AG09319 (cell line): ENCODE data around the gene NEUROD2.

ENCODE experiments used
- DNase-seq: peaks from one replicate; pipeline ENCODE4 v3.0.0-alpha.2; 2010; ENCODE audit warnings: low read depth; ENCODE audit errors: extremely low read depth
- CTCF ChIP-seq: IDR thresholded peaks from 2 replicates; pipeline ENCODE4 v1.5.1; 2011; ENCODE audit warnings: low read depth, mild to moderate bottlenecking, inconsistent platforms, low read length, moderate library complexity

NEUROD2 gene

GRCh38 chr17:39607851-39608130 is at the start of gene NEUROD2:
TSS of gene NEUROD2 (minus strand) at chr17:39607920. CDS start at chr17:39606599, 1,321 bp downstream.
- no peak for DNase-seq
- TF ChIP-seq CTCF: no peak

GRCh38 chr17:39655105-39655504 is 47.4 kb upstream of the NEUROD2 start:
- DNase-seq: no peak
- no peak for TF ChIP-seq CTCF

GRCh38 chr17:39653662-39654331 is 46.1 kb upstream of the NEUROD2 start:
- no peak for DNase-seq
- TF ChIP-seq CTCF: peak; percentile 76

- TF ChIP-seq CTCF: no peak
- no peak for DNase-seq
These were observed 45.6 kb upstream of the NEUROD2 start for GRCh38 chr17:39653316-39653661.

GRCh38 chr17:39652587-39653315 is 45.0 kb upstream of the NEUROD2 start:
- DNase-seq: no peak
- no peak for TF ChIP-seq CTCF

GRCh38 chr17:39651923-39652586 is 44.3 kb upstream of the NEUROD2 start:
- no peak for TF ChIP-seq CTCF
- no peak for DNase-seq

GRCh38 chr17:39650121-39650579 is 42.4 kb upstream of the NEUROD2 start:
- DNase-seq: no peak
- no peak for TF ChIP-seq CTCF
